HFF-Myc (cell line): ENCODE measurements around the gene NEGR1.

ENCODE experiments used
- DNase-seq: peaks from one replicate; pipeline ENCODE4 v3.0.0-alpha.2; 2011; ENCODE audit warnings: low read depth; ENCODE audit errors: extremely low read depth
- H3K4me3 ChIP-seq: replicated peaks from 2 replicates; pipeline ENCODE4 v1.5.1; 2011; ENCODE audit warnings: low read depth, mild to moderate bottlenecking, control low read depth, low read length
- TF ChIP-seq, protein P1 (sequence below): IDR thresholded peaks from 2 replicates; pipeline ENCODE4 v1.5.1; 2012; ENCODE audit warnings: mild to moderate bottlenecking, low read depth, low read length, control low read depth; ENCODE audit errors: missing control alignments

NEGR1 gene

DNA sequence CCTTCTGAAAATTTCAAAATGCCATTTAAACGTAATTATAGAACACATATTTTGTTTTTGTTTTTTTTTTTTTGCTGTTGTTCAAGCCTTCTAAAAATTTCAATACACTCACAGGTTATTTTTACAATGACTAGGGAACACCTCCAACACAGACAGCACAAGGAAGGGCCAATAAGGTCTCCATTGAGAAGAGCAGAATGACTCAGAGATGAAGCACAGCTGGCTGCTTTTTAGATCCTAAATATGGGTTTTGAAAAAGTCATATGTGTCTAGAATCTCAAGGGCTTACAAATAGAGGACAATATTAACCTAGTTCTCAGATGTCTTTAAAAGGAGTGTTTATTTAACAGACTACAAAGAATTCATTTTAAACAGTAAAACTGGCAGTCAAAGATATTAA lies 104.6 kb downstream of the NEGR1 start:
- TF ChIP-seq, protein P1, sequence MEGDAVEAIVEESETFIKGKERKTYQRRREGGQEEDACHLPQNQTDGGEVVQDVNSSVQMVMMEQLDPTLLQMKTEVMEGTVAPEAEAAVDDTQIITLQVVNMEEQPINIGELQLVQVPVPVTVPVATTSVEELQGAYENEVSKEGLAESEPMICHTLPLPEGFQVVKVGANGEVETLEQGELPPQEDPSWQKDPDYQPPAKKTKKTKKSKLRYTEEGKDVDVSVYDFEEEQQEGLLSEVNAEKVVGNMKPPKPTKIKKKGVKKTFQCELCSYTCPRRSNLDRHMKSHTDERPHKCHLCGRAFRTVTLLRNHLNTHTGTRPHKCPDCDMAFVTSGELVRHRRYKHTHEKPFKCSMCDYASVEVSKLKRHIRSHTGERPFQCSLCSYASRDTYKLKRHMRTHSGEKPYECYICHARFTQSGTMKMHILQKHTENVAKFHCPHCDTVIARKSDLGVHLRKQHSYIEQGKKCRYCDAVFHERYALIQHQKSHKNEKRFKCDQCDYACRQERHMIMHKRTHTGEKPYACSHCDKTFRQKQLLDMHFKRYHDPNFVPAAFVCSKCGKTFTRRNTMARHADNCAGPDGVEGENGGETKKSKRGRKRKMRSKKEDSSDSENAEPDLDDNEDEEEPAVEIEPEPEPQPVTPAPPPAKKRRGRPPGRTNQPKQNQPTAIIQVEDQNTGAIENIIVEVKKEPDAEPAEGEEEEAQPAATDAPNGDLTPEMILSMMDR: no peak
- no peak for DNase-seq
- H3K4me3 ChIP-seq: no peak overlapping the region

DNA sequence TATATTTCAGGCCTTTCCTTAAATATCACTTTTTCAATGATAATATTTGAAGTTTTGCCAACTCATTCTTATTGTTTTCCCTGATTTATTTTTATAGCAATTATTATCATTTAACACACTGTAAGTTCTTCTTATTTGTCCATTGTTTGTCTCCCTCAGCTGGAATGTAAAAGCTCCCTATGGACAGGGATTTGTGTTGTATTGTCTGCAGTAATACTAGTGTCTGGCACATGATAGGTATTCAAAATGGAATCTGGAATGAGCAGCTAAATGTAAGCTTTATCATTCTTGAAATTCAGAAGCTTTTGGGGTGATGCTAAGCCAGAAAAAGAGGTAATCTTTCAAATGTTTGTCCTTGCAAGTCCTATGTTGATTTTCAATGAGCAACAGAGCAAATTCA lies 112.1 kb downstream of the NEGR1 start:
- DNase-seq: no peak
- TF ChIP-seq, protein P1: no peak

DNA sequence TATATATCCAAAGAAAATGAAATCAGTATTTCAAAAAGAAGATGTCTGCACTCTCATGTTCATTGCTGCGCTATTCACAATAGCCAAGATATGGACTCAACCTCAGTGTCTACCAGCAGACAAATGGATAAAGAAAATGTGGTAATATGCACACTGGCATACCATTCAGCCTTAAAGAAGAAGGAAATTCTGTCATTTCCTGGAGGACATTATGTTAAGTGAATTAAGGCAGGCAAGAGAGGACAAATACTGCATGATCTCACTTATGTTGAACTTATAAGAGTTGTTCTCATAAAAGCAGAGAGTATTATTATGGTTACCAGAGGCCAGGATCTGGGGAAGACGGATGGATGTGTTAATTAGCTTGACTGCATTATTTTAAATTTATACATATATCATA lies 115.9 kb downstream of the NEGR1 start:
- H3K4me3 ChIP-seq: no peak overlapping the region
- TF ChIP-seq, protein P1: no peak
- DNase-seq: no peak

More for the DNA sequence above, 112.1 kb downstream of the NEGR1 start:
- H3K4me3 ChIP-seq: no peak overlapping the region

DNA sequence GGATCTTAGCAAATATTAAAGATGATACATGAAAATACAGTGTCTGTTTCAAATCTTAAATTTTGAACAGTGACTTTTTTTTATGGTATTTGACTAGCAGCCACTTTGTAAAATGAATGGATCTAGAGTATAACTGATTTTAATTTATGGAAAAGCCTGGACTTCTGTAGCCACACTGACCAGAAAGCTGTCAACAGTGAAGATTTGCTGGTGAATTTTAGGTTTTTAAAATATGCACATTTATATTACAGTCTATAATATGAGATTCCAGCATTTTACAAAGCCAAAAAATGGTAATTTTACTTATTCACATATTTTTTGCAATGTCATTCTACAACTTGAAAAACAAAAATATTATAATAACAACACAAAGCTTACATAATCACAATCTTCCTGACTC lies 131.8 kb downstream of the NEGR1 start:
- TF ChIP-seq, protein P1: no peak

DNA sequence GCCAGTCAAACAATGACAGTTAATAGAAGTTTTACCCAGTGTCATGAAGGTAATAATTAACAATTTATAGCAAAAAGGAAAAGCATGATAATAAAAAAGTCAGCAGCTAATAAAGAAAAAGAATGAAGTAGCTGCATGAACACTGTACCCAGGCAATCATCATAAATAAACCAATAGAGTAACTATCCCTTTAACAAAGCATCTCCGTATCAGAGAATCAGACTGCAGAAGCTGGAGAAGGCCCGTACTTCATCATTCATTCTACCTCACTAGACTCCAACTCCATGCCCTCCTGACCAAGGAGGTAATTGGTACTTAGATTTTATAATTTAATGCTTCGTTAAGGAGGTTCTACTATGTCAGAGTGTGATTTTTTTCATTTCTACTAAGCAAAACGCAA lies 140.5 kb downstream of the NEGR1 start:
- no peak for DNase-seq
- H3K4me3 ChIP-seq: no peak overlapping the region
- TF ChIP-seq, protein P1: no peak

More for the DNA sequence above, 131.8 kb downstream of the NEGR1 start:
- H3K4me3 ChIP-seq: no peak overlapping the region
- DNase-seq: no peak

DNA sequence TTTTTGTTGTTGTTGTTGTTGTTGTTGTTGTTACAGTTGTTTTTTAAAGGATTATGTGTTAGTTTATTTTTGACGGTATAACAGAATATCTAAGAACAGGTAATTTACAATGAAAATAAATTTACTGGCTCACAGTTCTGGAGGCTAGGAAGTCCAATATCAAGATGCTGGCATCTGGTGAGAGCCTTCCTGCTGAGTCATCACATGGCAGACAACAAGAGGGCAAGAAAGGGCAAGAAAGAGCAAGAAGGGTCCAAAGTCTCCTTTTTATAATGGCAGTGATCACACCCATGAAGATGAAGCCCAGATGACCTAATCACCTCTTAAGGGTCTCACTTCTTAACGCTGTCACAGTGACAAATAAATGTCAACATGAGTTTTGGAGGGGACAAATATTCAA lies 142.1 kb downstream of the NEGR1 start:
- no peak for DNase-seq
- H3K4me3 ChIP-seq: no peak overlapping the region
- TF ChIP-seq, protein P1: no peak

DNA sequence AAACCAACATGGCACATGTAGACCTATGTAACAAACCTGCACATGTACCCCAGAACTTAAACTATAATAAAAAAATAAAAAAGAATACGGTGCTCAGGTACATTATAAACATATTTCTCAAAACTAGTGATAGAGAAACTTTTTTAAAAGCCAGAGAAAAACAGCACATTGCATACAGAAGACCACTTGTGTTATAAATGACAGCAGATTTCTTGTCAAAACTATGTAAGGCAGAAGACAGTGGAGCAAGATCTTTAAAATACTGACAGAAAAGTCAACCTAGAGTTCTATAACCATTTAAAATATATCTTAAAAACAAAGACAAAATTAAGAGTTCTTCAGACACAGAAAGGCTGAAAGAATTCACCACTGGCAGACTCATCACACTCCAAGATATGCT lies 144.7 kb downstream of the NEGR1 start:
- TF ChIP-seq, protein P1: no peak
- no peak for DNase-seq
- H3K4me3 ChIP-seq: no peak overlapping the region
